IMR-90 (cell line): ENCODE results near the gene GLRX5.
"Not testable (repeated sequence)": the region's sequence is repeated elsewhere in the genome, so short reads cannot be mapped to it uniquely, and the experiment has no call there.

Experiments
- CHD1 ChIP-seq: IDR thresholded peaks from 2 replicates; pipeline ENCODE4 v1.6.1; 2012; ENCODE audit warnings: low read depth, low read length, improper control_type of control experiment
- MAFK ChIP-seq: IDR thresholded peaks from 2 replicates; pipeline ENCODE4 v1.6.1; 2012; ENCODE audit warnings: low read depth, low read length, improper control_type of control experiment
- MXI1 ChIP-seq: IDR thresholded peaks from 2 replicates; pipeline ENCODE4 v1.6.1; 2012; ENCODE audit warnings: low read depth, mild to moderate bottlenecking, low read length, moderate library complexity, borderline replicate concordance
- POLR2A ChIP-seq: IDR thresholded peaks from 2 replicates; pipeline ENCODE4 v1.6.1; 2012; ENCODE audit warnings: mild to moderate bottlenecking, low read depth, low read length
- SMC3 ChIP-seq: fragments of 150-350 bp; IDR thresholded peaks from 2 replicates; pipeline ENCODE4 v1.6.1; 2016; ENCODE audit warnings: low read depth, mild to moderate bottlenecking, antibody characterized with exemption, low read length, moderate library complexity
- TF ChIP-seq, protein P1 (sequence below): conservative IDR thresholded peaks from 2 replicates; pipeline ENCODE4 v1.5.1; 2012; ENCODE audit warnings: mild to moderate bottlenecking, low read depth, low read length, improper control_type of control experiment

GRCh38 chr14:95591182-95591581 is 56.3 kb downstream of the GLRX5 start:
- TF ChIP-seq SMC3, POLR2A, CHD1, MXI1, MAFK: not testable (repeated sequence)
- TF ChIP-seq, protein P1, sequence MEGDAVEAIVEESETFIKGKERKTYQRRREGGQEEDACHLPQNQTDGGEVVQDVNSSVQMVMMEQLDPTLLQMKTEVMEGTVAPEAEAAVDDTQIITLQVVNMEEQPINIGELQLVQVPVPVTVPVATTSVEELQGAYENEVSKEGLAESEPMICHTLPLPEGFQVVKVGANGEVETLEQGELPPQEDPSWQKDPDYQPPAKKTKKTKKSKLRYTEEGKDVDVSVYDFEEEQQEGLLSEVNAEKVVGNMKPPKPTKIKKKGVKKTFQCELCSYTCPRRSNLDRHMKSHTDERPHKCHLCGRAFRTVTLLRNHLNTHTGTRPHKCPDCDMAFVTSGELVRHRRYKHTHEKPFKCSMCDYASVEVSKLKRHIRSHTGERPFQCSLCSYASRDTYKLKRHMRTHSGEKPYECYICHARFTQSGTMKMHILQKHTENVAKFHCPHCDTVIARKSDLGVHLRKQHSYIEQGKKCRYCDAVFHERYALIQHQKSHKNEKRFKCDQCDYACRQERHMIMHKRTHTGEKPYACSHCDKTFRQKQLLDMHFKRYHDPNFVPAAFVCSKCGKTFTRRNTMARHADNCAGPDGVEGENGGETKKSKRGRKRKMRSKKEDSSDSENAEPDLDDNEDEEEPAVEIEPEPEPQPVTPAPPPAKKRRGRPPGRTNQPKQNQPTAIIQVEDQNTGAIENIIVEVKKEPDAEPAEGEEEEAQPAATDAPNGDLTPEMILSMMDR, result not testable (repeated sequence)
